GM12878 (cell line): Measurements from ENCODE around the gene ACSF3. TPM values are rescaled to one million over a fixed set of nuclear protein-coding genes. Genes with fewer than 3 reads are reported as not detected.

ENCODE experiments used
- ATAC-seq: fragments of 200-7000 bp; cut with Tn5 transposase; 3 replicates; pipeline ENCODE4 v1.9.1; 2020; ENCODE audit warnings: mild to moderate bottlenecking, moderate library complexity
- BruUV-seq: library from RNA; stranded (reverse); fragments of 400-500 nt; replicated peaks from 2 replicates; lab custom pipeline; 2021; lab: Mats Ljungman, UMichigan
- CTCF ChIA-PET: fragments of 300-600 bp; sonication (Branson Sonifier 250); formaldehyde crosslinking; extraction: SDS; loops from one replicate; lab custom pipeline; 2021; ENCODE audit warnings: inconsistent platforms; lab: Yijun Ruan, JAX
- POLR2A ChIA-PET: fragments of 350-600 bp; formaldehyde crosslinking; extraction: SDS; loops from one replicate; lab custom pipeline; 2021; ENCODE audit warnings: inconsistent platforms; lab: Charles Lee
- RAD21 ChIA-PET: fragments of 300-600 bp; sonication (Branson Sonifier 250); formaldehyde crosslinking; loops from one replicate; lab custom pipeline; 2023; ENCODE audit warnings: antibody characterized with exemption; ENCODE audit not compliant: unreplicated experiment; lab: Charles Lee
- SMC1A ChIA-PET: fragments of 300-600 bp; sonication (Branson Sonifier 250); formaldehyde crosslinking; loops from one replicate; lab custom pipeline; 2023; ENCODE audit not compliant: unreplicated experiment, uncharacterized antibody; lab: Charles Lee
- DNase-seq: peaks from one replicate; pipeline ENCODE4 v3.0.0-alpha.2; 2011; ENCODE audit warnings: low read depth, low spot score
- FAIRE-seq: peaks from 3 replicates; lab custom pipeline; 2011; peaks lifted over from hg19 to GRCh38; lab: Jason Lieb, UNC
- H2AFZ ChIP-seq: 2 replicates; pipeline ENCODE4 v1.6.0; 2011; ENCODE audit warnings: low read depth, low read length, control low read depth; ENCODE audit not compliant: control insufficient read depth
- H3K27ac ChIP-seq: 2 replicates; pipeline ENCODE4 v1.5.1; 2011; ENCODE audit warnings: control low read depth; ENCODE audit not compliant: control insufficient read depth, insufficient read depth
- H3K27me3 ChIP-seq, 2 experiments: replicated peaks in 1 of 2; 2 replicates each; pipeline versions ENCODE4 v1.6.0 to v1.6.1; 2011; ENCODE audit warnings: low read length in 1 of 2; ENCODE audit not compliant: control insufficient read depth in 2 of 2, insufficient read depth in 2 of 2
- H3K36me3 ChIP-seq, 2 experiments: 2 replicates each; pipeline ENCODE4 v1.5.1; 2011; ENCODE audit warnings: low read length in 1 of 2; ENCODE audit not compliant: control insufficient read depth in 2 of 2, insufficient read depth in 2 of 2
- H3K4me1 ChIP-seq: 2 replicates; pipeline ENCODE4 v1.6.1; 2011; ENCODE audit warnings: mild to moderate bottlenecking, low read length, moderate library complexity, mixed read lengths; ENCODE audit not compliant: control insufficient read depth, insufficient read depth
- H3K4me2 ChIP-seq: 2 replicates; pipeline ENCODE4 v1.6.0; 2011; ENCODE audit warnings: control low read depth; ENCODE audit not compliant: control insufficient read depth, insufficient read depth
- H3K4me3 ChIP-seq: fragments of 200-600 bp; sonication (generic); 2 replicates; pipeline ENCODE4 v1.5.1; 2016
- H3K79me2 ChIP-seq: 2 replicates; pipeline ENCODE4 v1.6.0; 2011; ENCODE audit warnings: low read length; ENCODE audit not compliant: control insufficient read depth, insufficient read depth
- H3K9ac ChIP-seq: 2 replicates; pipeline ENCODE4 v1.8.0; 2011; ENCODE audit warnings: low read length, control low read depth, mixed read lengths; ENCODE audit not compliant: control insufficient read depth, insufficient read depth
- H3K9me3 ChIP-seq: replicated peaks from 3 replicates; pipeline ENCODE4 v1.5.1; 2011; ENCODE audit warnings: mild to moderate bottlenecking, low read length; ENCODE audit not compliant: control insufficient read depth, insufficient read depth
- H4K20me1 ChIP-seq: 2 replicates; pipeline ENCODE4 v1.6.0; 2011; ENCODE audit not compliant: control insufficient read depth, insufficient read depth
- HDGF ChIP-seq: fragments of 450-650 bp; IDR thresholded peaks from 2 replicates; pipeline ENCODE4 v1.6.1; 2016; ENCODE audit warnings: antibody characterized with exemption
- NBN ChIP-seq: fragments of 450-650 bp; IDR thresholded peaks from 2 replicates; pipeline ENCODE4 v1.6.1; 2016
- NR2C2 ChIP-seq: IDR thresholded peaks from 2 replicates; pipeline ENCODE4 v1.6.1; 2011; ENCODE audit warnings: borderline replicate concordance, low read depth; ENCODE audit not compliant: control insufficient read depth, insufficient read length
- RUNX3 ChIP-seq: IDR thresholded peaks from 2 replicates; pipeline ENCODE4 v1.6.1; 2012; ENCODE audit warnings: low read length, inconsistent platforms
- USF2 ChIP-seq: IDR thresholded peaks from 2 replicates; pipeline ENCODE4 v1.6.1; 2011; ENCODE audit warnings: low read depth, low read length, improper control_type of control experiment, borderline replicate concordance
- ZBTB11 ChIP-seq: fragments of 450-650 bp; formaldehyde crosslinking; IDR thresholded peaks from 2 replicates; pipeline ENCODE4 v1.5.0; 2022; ENCODE audit warnings: mild to moderate bottlenecking, missing genetic modification characterization
- ZNF592 ChIP-seq: fragments of 450-650 bp; IDR thresholded peaks from 2 replicates; pipeline ENCODE4 v1.6.1; 2017; ENCODE audit warnings: mild to moderate bottlenecking, moderate library complexity
- ZNF687 ChIP-seq: fragments of 450-650 bp; IDR thresholded peaks from 2 replicates; pipeline ENCODE4 v1.6.1; 2017; ENCODE audit warnings: mild to moderate bottlenecking, moderate library complexity
- WGBS: methylation state at CpG from one replicate; pipeline ENCODE4 v1.1.6; 2016; ENCODE audit warnings: low lambda C conversion rate; ENCODE audit not compliant: insufficient replicate concordance, insufficient coverage; ENCODE audit errors: missing lambda C conversion rate; 5-methylcytosine and 5-hydroxymethylcytosine counted together
- in situ Hi-C: fragments of 300-500 bp; cut with MboI; formaldehyde crosslinking; loops from 9 replicates; pipeline ENCODE4 v1.14.3; 2018; ENCODE audit warnings: mixed read lengths
- intact Hi-C: fragments of 100-400 bp; cut with micrococcal nuclease; formaldehyde crosslinking; loops from one replicate; pipeline ENCODE4 v1.14.2; 2022; ENCODE audit not compliant: unreplicated experiment
- polyA plus RNA-seq, 11 experiments: library from polyadenylated mRNA; depleted of rRNA in 4 of 11; unstranded in 6 of 11; stranded (reverse) in 5 of 11; fragments of >200 nt; fragmentation: Nextera tagmentation in 4 of 11; fragmentation: Illumina TruSeq in 1 of 11; extraction: Ambion mirVana in 4 of 11; extraction: Trizol in 1 of 11; gene quantifications; 1 replicate in 1 of 11; 2 replicates in 10 of 11; pipeline versions ENCODE4 v1.2.1 to v1.2.3, GENCODE V29; 2011 to 2016; ENCODE audit warnings: inconsistent platforms in 2 of 11, missing spikeins in 2 of 11, low read depth in 1 of 11
- total RNA-seq, 4 experiments: library from RNA; depleted of rRNA in 3 of 4; stranded (reverse); fragments of >200 nt in 3 of 4; fragmentation: Illumina TruSeq in 1 of 4; extraction: Trizol in 1 of 4; gene quantifications; 2 replicates each; pipeline versions ENCODE4 v1.2.1 to v1.2.3, GENCODE V29; 2013 to 2021

The ACSF3 gene
- total and polyA plus RNA-seq, 10 of the 15 experiments (the other 5 are each of a cell fraction or from before 2014, with no cell fraction given): 1.0 to 44.4 (median 25.8) TPM

GRCh38 chr16:89110641-89111040 lies 17.0 kb downstream of the ACSF3 start:
- RAD21 ChIA-PET: no interaction called here
- 93% methylated on average over 14 of the region's 14 CpGs for WGBS
- peaks cover 31% of the 10 kb centered on the region for H3K4me1 ChIP-seq
- no peaks in the 10 kb centered on the region for H3K27me3 ChIP-seq
- no peak for DNase-seq
- no peaks in the 10 kb centered on the region for H3K9me3 ChIP-seq
- H3K4me2 ChIP-seq: no peak overlapping the region
- in situ Hi-C loops: no loop called here
- no peaks in the 10 kb centered on the region for H4K20me1 ChIP-seq
- SMC1A ChIA-PET: no interaction called here
- H3K79me2 ChIP-seq: no peaks in the 10 kb centered on the region; the same call in 1 of the 2 replicates
- CTCF ChIA-PET: no interaction called here
- peaks cover 21 to 23% of the 10 kb centered on the region in 2 experiments; a peak in 3 of 4 replicates for H3K36me3 ChIP-seq
- H3K9ac ChIP-seq: no peak overlapping the region
- no peak overlapping the region for H3K27ac ChIP-seq
- POLR2A ChIA-PET: no interaction called here
- no peak for FAIRE-seq
- H2AFZ ChIP-seq: no peak overlapping the region
- ATAC-seq: no peak
- no peak overlapping the region for H3K4me3 ChIP-seq
- no TSS peak for BruUV-seq
- intact Hi-C loops: no loop called here
- TF ChIP-seq USF2: no peak
- no peak for TF ChIP-seq ZNF592
- no peak for TF ChIP-seq ZBTB11 (CRISPR knock-in tag)
- TF ChIP-seq NR2C2: no peak
- no peak for TF ChIP-seq ZNF687
- no peak for TF ChIP-seq HDGF
- TF ChIP-seq RUNX3: no peak
- TF ChIP-seq NBN: no peak
